HG03354 (cell line): ENCODE data around the gene CYP2A13.
"Not testable (repeated sequence)": the region's sequence is repeated elsewhere in the genome, so short reads cannot be mapped to it uniquely, and the experiment has no call there.

Experiments
- ATAC-seq: cut with Tn5 transposase; IDR thresholded peaks from one replicate; pipeline ENCODE4 v1.9.1; 2021; ENCODE audit warnings: mild to moderate bottlenecking; ENCODE audit not compliant: unreplicated experiment, poor library complexity, severe bottlenecking

The CYP2A13 gene, protein sequence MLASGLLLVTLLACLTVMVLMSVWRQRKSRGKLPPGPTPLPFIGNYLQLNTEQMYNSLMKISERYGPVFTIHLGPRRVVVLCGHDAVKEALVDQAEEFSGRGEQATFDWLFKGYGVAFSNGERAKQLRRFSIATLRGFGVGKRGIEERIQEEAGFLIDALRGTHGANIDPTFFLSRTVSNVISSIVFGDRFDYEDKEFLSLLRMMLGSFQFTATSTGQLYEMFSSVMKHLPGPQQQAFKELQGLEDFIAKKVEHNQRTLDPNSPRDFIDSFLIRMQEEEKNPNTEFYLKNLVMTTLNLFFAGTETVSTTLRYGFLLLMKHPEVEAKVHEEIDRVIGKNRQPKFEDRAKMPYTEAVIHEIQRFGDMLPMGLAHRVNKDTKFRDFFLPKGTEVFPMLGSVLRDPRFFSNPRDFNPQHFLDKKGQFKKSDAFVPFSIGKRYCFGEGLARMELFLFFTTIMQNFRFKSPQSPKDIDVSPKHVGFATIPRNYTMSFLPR

DNA sequence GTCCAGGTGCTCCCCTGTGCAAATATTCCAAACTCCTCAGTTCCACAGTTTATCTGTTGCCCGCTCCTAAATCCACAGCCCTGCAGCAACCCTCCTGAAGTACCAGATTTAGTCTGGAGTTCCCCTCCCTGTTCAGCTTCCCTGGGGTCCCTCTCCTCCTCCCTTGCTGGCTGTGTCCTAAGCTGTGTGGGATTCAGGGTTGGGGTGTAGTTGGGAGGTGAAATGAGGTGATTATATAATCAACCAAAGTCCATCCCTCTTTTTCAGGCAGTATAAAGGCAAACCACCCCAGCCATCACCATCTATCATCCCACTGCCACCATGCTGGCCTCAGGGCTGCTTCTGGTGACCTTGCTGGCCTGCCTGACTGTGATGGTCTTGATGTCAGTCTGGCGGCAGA, at the start of gene CYP2A13:
Gene CYP2A13 (plus strand): TSS at position 301 of the 400 bp plus-strand sequence. CDS start 21 bp downstream, at position 322.
- no peak for ATAC-seq

DNA sequence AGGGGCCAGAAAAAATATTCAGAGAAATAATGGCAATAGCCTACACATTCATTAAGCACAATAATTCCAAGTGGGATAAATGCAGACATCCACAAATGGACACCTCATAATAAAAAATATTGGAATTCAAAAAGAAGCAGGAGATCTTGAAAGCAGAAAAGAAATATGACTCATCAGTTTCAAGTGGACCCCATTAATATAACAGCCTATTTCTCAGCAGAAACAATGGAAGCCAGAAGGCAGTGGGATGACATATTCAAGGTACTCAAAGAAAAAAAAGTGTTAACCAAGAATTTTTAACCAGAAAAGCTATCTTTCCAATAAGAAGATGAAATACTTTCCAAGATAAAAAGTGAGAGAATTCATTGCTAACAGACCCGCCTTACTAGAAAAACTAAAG, 48.4 kb upstream of the CYP2A13 start:
- ATAC-seq, result no peak

DNA sequence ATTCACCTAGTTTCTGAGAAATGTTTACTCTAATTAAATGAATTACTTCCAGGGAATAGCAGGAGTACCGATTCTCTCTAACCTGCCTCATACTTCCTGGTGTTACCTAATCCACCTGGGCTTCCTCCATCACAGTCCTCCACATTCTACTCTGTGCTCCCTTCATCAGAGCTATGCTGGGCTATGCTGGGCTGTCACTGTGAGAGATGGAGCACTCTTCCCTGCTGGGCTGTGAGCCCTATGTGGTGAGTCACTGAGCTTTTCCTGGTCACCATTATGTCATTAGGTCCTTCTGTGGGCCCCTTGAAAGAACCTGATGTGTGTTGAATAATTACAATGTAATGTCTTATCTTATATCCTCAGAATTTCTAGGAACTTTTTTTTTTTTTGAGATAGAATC, 43.2 kb upstream of the CYP2A13 start:
- not testable (repeated sequence) for ATAC-seq

DNA sequence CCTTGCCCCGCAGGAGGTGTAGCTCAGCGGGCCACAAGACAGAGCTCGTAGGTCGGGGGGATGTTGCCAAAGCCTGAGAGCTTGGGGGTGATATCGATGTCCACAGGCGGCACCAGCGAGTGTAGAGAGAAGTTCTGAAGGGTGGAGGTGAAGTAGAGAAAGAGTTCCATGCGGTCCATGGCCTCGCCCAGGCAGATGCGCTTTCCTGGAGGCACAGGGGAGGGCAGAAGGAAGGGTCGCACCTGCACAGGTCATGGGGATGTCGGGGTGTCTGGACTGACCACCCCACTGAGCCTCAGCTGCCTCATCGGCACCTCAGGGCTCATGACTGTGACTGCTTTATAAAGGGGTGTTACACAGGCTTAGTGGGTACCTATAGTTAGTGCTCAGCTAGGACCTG, 37.8 kb upstream of the CYP2A13 start:
- ATAC-seq, result no peak

DNA sequence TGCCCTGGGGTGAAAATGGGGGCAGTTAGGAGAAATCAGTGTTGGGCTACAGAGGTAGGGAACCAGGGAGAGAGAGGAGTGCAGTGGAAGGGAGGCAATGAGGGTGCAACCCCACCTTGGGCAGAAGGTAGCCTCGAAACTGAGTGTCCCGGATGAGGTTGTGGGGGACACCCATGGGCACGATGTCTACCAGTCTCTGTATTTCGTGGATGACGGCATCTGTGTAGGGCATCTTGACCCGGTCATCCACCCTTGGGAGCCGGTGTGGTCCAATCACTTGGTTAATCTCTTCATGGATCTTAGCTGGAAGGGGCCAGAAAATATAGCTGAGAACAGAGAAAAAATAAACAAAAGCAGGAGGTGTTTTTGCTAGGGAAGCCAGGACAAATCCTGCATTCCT, 36.1 kb upstream of the CYP2A13 start:
- ATAC-seq, result not testable (repeated sequence)

DNA sequence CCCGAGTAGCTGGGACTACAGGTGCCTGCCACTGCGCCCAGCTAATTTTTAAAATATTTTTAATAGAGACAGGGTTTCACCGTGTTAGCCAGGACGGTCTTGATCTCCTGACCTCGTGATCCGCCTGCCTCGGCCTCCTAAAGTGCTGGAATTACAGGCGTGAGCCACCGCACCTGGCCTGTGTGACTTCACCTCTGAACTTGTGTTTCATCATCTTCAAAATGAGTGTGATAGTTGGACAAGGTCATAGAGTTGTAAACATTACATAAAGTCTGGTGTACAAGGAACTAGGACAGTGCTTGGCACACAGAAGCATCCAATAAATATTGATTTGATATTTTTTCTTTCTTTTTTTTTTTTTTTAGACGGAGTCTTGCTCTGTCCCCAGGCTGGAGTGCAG, 34.9 kb upstream of the CYP2A13 start:
- ATAC-seq, result not testable (repeated sequence)

DNA sequence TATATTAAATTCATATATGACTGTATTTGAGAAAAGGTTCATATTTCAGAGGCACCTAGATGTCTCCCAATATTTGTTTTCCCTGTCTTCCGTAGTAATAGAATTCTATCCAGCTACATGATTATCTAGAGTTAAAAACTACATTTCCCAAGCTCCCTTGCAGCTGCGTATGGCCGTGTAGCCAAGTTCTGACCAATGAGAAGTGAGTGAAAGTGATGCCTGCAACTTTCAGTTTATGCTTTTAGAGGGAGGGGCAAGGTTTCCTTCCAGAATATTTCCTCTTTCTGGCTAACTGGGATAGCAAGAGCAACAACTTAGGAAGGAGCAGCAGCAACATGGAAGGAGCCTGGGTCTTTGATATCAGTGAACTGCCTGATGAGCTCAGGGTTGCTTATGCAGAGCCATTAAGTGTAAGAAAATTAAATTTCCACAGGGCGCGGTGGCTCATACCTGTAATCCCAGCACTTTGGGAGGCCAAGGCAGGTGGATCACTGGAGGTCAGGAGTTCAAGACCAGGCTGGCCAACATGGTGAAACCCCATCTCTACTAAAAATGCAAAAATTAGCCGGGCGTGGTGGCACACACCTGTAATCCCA, 23.2 kb upstream of the CYP2A13 start:
- ATAC-seq, result no peak

DNA sequence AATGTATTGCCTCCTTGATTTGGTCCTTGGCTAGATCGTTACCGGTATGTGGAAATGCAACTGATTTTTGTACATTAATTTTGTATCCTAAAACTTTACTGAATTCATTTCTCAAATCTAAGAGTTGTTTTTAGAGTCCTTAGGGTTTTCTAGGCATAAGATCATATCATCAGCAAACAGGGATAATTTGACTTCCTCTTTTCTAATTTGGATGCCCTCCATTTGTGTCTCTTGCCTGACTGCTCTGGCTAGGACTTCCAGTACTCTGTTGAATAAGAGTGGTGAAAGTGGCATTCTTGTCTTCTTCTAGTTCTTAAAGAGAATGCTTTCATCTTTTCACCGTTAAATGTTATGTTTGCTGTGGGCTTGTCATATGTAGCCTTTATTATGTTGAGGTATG, 12.0 kb upstream of the CYP2A13 start:
- no peak for ATAC-seq

DNA sequence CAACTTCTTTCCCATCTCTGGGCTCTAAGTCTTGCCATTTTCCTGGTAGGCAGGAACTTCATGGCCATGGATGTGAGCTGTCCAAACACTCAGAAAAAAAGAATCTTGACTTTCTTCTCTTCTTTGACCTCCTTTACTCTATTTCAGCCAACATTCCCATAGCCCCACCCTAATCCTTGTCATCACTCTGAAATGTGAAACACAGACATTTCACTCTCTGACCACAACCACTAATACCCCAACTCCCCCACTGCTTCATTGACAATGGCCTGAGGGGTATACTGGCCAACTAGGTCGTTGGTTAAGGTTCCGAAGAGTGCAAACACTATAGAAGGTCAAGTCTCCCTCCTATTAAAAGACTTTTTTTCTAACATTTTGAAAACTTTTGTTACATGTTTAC, 4.7 kb upstream of the CYP2A13 start:
- no peak for ATAC-seq

DNA sequence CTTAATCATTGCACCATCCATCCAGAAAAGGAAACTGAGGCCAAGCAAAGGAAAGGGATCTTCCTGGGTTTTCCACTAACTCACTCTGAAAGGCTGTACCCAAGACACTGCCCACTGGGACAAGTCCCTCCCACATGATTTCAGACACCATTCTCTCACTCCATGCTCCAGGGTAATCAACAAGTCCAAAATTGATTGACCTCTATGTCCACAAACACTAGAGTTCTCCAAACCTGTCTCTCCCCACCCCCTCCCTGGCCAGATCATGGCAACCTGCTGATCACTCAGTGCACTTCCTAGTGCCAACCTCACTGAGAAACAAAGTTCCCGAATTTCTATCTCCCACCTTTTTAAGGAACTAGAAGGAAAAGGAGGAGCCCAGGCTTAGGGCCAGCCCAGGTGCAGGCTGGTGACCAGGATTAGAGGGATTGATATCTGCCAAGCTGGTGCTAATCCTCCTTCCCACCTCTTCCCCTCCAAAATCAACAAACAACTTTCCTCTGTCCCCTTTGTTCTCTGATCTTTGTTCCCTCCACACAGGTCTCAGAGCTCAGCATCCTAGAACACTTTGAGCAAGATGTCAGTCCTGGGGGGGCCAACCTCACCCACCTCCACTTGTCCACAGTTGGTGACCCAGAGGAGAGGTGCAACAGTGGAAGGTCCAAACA, 2.4 kb upstream of the CYP2A13 start:
- ATAC-seq, result no peak

DNA sequence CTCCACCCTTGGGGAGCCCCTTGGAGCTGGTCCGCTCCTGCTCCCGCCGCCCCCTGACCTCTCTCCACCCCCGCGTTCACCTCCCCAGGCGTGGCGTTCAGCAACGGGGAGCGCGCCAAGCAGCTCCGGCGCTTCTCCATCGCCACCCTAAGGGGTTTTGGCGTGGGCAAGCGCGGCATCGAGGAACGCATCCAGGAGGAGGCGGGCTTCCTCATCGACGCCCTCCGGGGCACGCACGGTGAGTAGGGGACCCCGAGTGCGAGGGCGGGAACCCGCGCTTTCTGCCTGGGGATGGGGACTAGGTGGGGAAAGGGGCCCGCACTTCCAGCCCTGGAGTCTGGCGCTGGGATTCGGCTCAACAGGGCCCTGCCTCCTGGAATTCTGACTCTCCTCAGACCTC, 1.7 kb downstream of the CYP2A13 start:
- no peak for ATAC-seq

DNA sequence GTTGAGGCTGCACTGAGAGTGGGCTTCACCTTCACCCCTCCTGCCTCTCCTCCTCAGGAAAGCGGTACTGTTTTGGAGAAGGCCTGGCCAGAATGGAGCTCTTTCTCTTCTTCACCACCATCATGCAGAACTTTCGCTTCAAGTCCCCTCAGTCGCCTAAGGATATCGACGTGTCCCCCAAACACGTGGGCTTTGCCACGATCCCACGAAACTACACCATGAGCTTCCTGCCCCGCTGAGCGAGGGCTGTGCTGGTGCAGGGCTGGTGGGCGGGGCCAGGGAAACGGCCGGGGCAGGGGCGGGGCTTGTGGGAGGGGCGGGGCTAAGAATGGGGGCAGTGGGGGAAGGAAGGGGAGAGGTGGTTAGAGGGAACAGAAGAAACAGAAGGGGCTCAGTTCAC, 7.5 kb downstream of the CYP2A13 start:
- no peak for ATAC-seq

DNA sequence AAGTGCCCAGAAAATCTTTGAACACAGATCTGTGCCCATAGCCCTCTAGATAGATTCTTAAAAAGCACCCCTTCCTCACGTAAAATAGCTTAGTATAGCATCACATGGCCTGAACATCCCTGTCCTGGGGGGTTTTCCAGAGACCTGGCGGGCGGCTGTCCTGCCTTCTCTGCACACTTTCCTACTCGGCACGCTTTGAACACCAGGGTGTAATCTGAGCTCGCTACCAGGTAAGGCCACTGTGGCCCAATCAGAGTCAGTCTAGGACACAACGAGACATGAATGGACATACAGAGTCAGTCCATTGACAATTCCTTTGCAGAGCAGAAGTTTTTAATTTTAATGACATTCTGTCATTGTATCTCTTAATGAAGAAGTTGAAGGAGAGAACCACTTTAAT, 8.1 kb downstream of the CYP2A13 start:
- ATAC-seq, result no peak

DNA sequence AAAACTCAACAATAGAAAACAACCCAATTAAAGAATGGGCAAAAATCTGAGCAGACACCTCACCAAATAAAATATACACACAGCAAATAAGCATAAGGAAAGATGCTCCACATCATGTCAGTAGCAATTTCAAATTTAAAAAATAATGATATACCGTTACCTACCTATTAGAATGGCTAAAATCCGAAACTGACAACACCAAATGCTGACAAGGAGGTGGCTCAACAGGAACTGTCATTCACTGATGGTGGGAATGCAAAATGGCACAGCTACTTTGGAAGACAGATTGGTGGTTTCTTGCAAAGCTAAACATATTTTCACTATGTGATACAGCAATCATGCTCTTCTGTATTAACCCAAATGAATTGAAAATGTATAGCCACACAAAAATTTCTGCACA, 9.1 kb downstream of the CYP2A13 start:
- no peak for ATAC-seq

DNA sequence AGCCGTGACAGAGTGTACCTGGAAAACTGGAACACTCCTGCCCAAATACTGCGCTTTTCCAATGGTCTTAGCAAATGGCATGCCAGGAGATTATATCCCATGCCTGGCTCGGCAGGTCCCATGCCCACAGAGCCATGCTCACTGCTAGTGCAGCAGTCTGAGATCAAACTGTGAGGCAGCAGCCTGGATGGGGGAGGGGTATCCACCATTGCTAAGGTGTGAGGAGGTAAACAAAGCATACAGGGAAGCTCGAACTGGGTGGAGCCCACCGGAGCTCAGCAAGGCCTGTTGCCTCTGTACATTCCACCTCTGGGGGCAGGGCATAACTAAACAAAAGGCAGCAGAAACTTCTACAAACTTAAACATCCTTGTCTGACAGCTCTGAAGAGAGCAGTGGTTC, 10.5 kb downstream of the CYP2A13 start:
- ATAC-seq, result no peak

DNA sequence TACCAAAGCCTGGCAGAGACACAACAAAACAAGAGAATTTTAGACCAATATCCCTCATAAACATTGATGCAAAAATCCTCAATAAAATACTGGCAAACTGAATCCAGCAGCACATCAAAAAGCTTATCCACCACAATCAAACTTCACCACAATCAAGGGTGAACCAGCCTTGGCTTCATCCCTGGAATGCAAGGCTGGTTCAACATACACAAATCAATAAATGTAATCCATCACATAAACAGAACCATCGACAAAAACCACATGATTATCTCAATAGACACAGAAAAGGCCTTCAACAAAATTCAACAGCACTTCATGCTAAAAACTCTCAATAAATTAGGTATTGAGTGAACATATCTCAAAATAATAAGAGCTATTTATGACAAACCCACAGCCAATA, 14.0 kb downstream of the CYP2A13 start:
- ATAC-seq, result not testable (repeated sequence)

DNA sequence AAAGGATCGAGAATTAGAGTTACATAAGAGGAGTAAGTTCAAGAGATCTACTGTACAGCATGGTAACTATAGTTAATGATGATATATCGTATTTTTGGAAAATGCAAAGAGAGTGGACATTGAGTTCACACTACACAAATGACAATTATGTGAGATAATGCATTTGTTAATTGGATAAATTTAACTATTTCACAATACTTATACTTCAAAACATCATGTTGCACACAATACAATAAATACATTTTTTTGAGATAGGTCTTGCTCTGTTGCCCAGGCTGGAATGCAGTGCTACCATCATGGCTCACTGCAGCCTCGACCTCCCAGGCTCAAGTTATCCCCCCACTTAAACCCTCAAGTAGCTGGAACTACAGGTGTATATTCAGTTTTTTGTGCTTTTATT, 17.9 kb downstream of the CYP2A13 start:
- ATAC-seq, result no peak

DNA sequence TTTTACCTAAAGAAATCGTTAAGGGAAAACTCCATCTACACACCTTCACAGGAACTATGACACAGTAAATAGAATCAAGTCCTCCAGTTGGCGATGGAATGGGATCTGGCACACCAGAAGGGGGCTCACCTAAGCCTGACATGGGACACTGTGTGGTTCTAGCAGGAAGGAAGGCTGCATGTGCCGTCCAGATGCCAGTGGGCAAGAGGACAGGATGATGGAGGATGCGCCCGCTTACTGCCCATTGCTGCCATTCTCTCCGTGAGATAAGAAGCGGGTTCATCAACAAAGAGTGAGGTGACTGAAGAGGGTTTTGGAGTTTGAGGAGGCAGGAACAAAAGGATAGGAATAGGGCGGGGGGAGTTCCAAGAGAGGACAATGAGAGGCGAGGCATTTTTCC, 23.0 kb downstream of the CYP2A13 start:
- no peak for ATAC-seq

DNA sequence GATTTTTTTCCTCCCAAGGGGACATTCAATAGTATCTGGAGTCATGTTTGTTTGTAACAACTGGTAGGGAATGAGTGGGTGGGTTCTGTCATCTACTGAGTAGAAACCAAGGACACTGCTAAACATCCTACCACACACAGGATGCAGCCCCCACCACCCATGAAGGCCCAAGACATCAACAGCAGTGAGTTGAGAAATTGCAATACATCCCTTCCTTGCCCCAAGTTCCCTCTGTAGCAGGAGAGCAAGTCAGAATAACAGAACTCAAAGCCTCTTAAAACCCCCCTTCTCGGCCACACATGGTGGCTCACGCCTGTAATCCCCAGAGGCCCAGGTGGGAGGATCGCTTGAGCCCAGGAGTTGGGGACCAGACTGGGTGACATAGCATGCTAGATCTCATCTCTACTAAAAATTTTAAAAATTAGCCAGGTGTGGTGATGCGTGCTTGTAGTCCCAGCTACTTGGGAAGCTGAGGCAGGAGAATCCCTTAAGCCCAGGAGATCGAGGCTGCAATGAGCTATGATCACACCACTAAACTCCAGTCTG, 23.6 kb downstream of the CYP2A13 start:
- no peak for ATAC-seq

DNA sequence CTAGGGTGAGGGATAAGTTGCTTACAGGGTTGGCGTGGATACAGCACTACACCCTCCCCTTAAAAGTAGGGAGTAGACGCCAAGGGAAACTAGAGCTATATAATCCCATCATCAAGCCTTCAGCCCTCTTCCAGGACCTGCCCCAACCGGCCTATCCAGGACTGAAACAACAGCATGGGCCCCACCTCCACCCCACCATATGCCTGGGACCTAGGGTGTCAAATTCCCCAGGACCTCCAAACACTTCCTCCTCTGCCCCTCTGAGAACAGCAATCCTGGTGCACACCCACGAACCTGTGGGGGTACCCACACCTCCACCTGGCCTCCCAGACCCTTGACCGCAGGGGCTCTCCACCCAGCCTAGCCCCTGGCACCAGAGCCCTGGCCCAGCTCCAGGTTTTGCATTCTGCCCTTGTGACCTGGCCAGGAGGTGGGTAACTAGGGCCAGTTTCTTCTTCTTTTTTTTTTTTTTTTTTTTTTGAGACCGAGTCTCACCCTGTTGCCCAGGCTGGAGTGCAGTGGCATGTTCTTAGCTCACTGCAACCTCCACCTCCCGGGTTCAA, 24.6 kb downstream of the CYP2A13 start:
- ATAC-seq, result no peak
